ENCODE results near the gene ZRANB1.

DNA sequence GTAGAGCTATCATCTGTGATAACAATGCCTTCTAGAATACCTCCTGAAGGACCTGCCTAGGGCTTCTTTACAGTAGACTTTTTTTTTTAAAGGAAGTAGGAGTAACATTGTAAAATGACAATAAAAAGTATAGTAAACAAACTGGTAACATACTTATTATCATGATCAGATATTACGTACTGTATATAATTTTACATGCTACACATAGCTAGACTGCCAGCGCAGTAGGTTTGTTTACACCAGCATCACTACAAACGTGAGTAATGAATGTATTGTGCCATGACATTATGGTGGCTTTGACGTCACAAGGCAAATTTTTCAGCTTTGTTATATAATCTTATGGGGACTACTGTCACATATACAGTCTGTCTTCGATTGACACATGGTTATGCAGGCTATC is 15.4 kb upstream of the ZRANB1 start:
- TF ChIP-seq CTCF (IDR thresholded peaks at IDR 0.05; ENCODE audit: insufficient read depth, low read length, poor library complexity, severe bottlenecking) = no peak
- no peak for TF ChIP-seq EZH2phosphoT487 (conservative IDR thresholded peaks at IDR 0.05; ENCODE audit: low read length)

All from SU-DHL-6 (cell line).